H1 (cell line): Measurements from ENCODE around the gene PAWR. TPM values are rescaled to one million over a fixed set of nuclear protein-coding genes. Genes with fewer than 3 reads are reported as not detected.

Source experiments
- ASH2L ChIP-seq: fragments of 200-600, 300-600 bp; sonication (generic); IDR thresholded peaks from one replicate; pipeline ENCODE4 v1.7.1; 2017; ENCODE audit warnings: low read length
- CBX5 ChIP-seq: fragments of 300-800, 300-1000 bp; sonication (generic); IDR thresholded peaks from 2 replicates; pipeline ENCODE4 v1.7.1; 2016; ENCODE audit warnings: antibody characterized with exemption, low read length, low read depth
- CBX8 ChIP-seq: fragments of 300-800, 300-1000 bp; sonication (generic); IDR thresholded peaks from 2 replicates; pipeline ENCODE4 v1.7.1; 2016; ENCODE audit warnings: low read depth, low read length, borderline replicate concordance
- EZH2 ChIP-seq: fragments of 200-600 bp; sonication (generic); IDR thresholded peaks from 2 replicates; pipeline ENCODE4 v1.7.1; 2012; ENCODE audit warnings: low read depth, mild to moderate bottlenecking, moderate library complexity, low read length, inconsistent platforms; ENCODE audit not compliant: severe bottlenecking
- NRF1 ChIP-seq: IDR thresholded peaks from 2 replicates; pipeline ENCODE4 v1.6.1; 2011; ENCODE audit warnings: mild to moderate bottlenecking, low read depth, low read length, improper control_type of control experiment
- PHF8 ChIP-seq: fragments of 200-600 bp; sonication (generic); conservative IDR thresholded peaks from 2 replicates; pipeline ENCODE4 v1.7.1; 2012; ENCODE audit warnings: low read depth, mild to moderate bottlenecking, inconsistent platforms, low read length, moderate library complexity
- POU5F1 ChIP-seq: IDR thresholded peaks from 2 replicates; pipeline ENCODE4 v1.6.1; 2011; ENCODE audit warnings: low read depth, mild to moderate bottlenecking, low read length, moderate library complexity
- polyA plus RNA-seq, 7 experiments: library from polyadenylated mRNA; depleted of rRNA in 3 of 7; stranded (reverse) in 5 of 7; unstranded in 2 of 7; fragments of >200 nt in 5 of 7; fragments of 200-250 nt in 2 of 7; gene quantifications; 1 replicate in 5 of 7; 2 replicates in 1 of 7; 4 replicates in 1 of 7; pipeline versions ENCODE4 v1.2.1 to v1.2.3, GENCODE V29; 2011 to 2013; ENCODE audit warnings: missing spikeins in 2 of 7, mixed read lengths in 2 of 7
- total RNA-seq: library from RNA; stranded (reverse); fragmentation: NEBNext Ultra II Directional; extraction: Animal tissue kit (Norgen Biotek cat#: 25700); gene quantifications from 2 replicates; pipeline ENCODE4 v1.2.1, GENCODE V29; 2021
- TF ChIP-seq, protein P1 (sequence below): fragments of 300-600 bp; sonication (generic); IDR thresholded peaks from 2 replicates; pipeline ENCODE4 v1.7.1; 2012; ENCODE audit warnings: low read length, moderate library complexity, mild to moderate bottlenecking, inconsistent platforms; ENCODE audit not compliant: insufficient replicate concordance
- TF ChIP-seq, protein P2 (sequence below): IDR thresholded peaks from 2 replicates; pipeline ENCODE4 v1.6.1; 2012; ENCODE audit warnings: inconsistent platforms

PAWR gene
- total and polyA plus RNA-seq, 2 of the 8 experiments (the other 6 are each of a cell fraction or from before 2014, with no cell fraction given), result 28.3 to 327 TPM

DNA sequence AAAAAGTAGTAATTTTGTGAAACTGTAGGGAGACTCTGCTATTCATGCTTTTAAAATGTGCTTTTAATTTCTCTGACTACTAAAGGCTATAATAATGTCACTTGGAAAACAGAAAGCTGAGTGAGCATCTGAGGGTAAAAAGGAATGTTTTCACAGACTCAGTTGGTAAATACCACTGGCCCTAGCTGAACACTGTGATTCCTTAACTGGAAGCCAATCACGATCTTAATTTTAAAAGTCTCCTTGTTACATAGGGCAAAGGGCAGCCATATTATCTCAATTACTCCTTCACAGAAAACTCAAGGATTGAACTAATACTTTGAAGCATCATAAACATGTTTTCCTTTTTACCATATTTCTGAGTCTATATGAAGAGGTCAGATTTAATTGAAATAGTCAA is 41.9 kb downstream of the PAWR start (continued):
- TF ChIP-seq, protein P1, sequence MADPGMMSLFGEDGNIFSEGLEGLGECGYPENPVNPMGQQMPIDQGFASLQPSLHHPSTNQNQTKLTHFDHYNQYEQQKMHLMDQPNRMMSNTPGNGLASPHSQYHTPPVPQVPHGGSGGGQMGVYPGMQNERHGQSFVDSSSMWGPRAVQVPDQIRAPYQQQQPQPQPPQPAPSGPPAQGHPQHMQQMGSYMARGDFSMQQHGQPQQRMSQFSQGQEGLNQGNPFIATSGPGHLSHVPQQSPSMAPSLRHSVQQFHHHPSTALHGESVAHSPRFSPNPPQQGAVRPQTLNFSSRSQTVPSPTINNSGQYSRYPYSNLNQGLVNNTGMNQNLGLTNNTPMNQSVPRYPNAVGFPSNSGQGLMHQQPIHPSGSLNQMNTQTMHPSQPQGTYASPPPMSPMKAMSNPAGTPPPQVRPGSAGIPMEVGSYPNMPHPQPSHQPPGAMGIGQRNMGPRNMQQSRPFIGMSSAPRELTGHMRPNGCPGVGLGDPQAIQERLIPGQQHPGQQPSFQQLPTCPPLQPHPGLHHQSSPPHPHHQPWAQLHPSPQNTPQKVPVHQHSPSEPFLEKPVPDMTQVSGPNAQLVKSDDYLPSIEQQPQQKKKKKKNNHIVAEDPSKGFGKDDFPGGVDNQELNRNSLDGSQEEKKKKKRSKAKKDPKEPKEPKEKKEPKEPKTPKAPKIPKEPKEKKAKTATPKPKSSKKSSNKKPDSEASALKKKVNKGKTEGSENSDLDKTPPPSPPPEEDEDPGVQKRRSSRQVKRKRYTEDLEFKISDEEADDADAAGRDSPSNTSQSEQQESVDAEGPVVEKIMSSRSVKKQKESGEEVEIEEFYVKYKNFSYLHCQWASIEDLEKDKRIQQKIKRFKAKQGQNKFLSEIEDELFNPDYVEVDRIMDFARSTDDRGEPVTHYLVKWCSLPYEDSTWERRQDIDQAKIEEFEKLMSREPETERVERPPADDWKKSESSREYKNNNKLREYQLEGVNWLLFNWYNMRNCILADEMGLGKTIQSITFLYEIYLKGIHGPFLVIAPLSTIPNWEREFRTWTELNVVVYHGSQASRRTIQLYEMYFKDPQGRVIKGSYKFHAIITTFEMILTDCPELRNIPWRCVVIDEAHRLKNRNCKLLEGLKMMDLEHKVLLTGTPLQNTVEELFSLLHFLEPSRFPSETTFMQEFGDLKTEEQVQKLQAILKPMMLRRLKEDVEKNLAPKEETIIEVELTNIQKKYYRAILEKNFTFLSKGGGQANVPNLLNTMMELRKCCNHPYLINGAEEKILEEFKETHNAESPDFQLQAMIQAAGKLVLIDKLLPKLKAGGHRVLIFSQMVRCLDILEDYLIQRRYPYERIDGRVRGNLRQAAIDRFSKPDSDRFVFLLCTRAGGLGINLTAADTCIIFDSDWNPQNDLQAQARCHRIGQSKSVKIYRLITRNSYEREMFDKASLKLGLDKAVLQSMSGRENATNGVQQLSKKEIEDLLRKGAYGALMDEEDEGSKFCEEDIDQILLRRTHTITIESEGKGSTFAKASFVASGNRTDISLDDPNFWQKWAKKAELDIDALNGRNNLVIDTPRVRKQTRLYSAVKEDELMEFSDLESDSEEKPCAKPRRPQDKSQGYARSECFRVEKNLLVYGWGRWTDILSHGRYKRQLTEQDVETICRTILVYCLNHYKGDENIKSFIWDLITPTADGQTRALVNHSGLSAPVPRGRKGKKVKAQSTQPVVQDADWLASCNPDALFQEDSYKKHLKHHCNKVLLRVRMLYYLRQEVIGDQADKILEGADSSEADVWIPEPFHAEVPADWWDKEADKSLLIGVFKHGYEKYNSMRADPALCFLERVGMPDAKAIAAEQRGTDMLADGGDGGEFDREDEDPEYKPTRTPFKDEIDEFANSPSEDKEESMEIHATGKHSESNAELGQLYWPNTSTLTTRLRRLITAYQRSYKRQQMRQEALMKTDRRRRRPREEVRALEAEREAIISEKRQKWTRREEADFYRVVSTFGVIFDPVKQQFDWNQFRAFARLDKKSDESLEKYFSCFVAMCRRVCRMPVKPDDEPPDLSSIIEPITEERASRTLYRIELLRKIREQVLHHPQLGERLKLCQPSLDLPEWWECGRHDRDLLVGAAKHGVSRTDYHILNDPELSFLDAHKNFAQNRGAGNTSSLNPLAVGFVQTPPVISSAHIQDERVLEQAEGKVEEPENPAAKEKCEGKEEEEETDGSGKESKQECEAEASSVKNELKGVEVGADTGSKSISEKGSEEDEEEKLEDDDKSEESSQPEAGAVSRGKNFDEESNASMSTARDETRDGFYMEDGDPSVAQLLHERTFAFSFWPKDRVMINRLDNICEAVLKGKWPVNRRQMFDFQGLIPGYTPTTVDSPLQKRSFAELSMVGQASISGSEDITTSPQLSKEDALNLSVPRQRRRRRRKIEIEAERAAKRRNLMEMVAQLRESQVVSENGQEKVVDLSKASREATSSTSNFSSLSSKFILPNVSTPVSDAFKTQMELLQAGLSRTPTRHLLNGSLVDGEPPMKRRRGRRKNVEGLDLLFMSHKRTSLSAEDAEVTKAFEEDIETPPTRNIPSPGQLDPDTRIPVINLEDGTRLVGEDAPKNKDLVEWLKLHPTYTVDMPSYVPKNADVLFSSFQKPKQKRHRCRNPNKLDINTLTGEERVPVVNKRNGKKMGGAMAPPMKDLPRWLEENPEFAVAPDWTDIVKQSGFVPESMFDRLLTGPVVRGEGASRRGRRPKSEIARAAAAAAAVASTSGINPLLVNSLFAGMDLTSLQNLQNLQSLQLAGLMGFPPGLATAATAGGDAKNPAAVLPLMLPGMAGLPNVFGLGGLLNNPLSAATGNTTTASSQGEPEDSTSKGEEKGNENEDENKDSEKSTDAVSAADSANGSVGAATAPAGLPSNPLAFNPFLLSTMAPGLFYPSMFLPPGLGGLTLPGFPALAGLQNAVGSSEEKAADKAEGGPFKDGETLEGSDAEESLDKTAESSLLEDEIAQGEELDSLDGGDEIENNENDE, result no peak
- TF ChIP-seq NRF1 (no peak), PHF8 (no peak), CBX8 (no peak), EZH2 (no peak), ASH2L (no peak), CBX5 (no peak), POU5F1 (no peak)
- TF ChIP-seq, protein P2, sequence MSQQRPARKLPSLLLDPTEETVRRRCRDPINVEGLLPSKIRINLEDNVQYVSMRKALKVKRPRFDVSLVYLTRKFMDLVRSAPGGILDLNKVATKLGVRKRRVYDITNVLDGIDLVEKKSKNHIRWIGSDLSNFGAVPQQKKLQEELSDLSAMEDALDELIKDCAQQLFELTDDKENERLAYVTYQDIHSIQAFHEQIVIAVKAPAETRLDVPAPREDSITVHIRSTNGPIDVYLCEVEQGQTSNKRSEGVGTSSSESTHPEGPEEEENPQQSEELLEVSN, result no peak
- TF ChIP-seq, all 59 proteins: peak for 0
